ENCODE results near the gene KIF19. TPM values are rescaled to one million over a fixed set of nuclear protein-coding genes. Genes with fewer than 3 reads are reported as not detected.

KIF19 gene
- total RNA-seq, 4 donors from 2014 or later: 0.65 to 0.91 (median 0.68) TPM; not detected in 1

DNA sequence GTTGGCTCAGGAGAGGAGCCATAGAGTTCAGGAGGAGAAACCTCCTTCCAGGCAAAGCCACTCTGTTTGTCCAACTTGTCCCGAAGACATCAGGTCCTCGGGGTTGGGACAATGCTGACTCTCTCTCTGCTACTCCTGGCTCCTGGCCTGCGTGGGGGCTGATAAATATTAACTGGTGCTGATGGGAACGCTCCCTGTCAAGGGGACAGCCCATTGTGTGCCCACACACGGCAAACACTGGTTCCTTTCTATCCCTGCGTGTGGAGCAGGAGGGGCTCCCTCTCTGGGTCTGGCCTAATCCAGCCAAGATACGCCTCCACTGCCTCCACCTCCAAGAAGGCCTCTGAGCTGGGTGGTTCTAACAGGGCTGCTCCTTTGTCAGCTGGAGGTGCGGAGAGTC lies 4.4 kb downstream of the KIF19 start:
- no peak for TF ChIP-seq POLR2A (IDR thresholded peaks at IDR 0.05)
- TF ChIP-seq, protein P1, sequence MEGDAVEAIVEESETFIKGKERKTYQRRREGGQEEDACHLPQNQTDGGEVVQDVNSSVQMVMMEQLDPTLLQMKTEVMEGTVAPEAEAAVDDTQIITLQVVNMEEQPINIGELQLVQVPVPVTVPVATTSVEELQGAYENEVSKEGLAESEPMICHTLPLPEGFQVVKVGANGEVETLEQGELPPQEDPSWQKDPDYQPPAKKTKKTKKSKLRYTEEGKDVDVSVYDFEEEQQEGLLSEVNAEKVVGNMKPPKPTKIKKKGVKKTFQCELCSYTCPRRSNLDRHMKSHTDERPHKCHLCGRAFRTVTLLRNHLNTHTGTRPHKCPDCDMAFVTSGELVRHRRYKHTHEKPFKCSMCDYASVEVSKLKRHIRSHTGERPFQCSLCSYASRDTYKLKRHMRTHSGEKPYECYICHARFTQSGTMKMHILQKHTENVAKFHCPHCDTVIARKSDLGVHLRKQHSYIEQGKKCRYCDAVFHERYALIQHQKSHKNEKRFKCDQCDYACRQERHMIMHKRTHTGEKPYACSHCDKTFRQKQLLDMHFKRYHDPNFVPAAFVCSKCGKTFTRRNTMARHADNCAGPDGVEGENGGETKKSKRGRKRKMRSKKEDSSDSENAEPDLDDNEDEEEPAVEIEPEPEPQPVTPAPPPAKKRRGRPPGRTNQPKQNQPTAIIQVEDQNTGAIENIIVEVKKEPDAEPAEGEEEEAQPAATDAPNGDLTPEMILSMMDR (IDR thresholded peaks at IDR 0.05): no peak
- intact Hi-C loops (cut with DNase I; ENCODE audit: low total_unique reads): no loop called here
- 63 to 64% methylated on average over 8 of the region's 8 CpGs for WGBS, 2 donors
- DNase-seq (ENCODE audit: low spot score in 2 of 2): no peak
- no peak overlapping the region for H3K4me3 ChIP-seq (ENCODE audit: low read depth, poor library complexity, severe bottlenecking)

DNA sequence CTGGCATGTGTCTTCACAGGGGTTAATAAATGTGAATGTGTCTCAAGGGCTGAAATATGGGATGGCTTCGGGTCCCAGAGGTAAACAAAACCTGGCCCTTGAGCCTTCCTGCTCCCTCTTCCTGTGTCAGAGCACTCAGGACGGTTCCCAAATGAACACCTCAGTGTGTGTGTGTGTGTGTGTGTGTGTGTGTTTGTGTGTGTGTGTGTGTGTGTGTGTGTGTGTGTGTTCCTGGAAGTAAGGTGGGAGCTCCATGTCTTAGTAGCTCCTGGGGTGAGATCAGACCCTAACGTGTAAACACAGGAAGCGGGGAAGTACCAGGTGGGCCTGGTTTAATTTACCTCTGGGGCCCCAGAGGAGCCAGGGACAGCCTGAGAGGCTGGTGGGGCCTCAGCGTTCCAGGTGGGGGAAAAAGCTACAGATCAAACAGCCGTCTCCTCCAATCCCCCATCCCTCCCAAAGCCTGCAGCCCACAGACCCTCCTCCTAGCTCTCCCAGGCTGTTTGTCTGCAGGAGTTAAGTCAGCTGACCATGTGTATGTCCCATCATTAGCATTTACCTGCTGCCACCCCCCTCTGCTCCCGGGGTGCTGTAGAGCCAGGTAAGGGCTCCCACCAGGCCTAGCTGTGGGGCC lies 6.1 kb downstream of the KIF19 start:
- H3K4me3 ChIP-seq (ENCODE audit: low read depth, poor library complexity, severe bottlenecking): no peak overlapping the region
- DNase-seq (ENCODE audit: low spot score in 2 of 2): no peak
- TF ChIP-seq, protein P1 (IDR thresholded peaks at IDR 0.05): no peak
- no peak for TF ChIP-seq POLR2A (IDR thresholded peaks at IDR 0.05)
- 60 to 65% methylated on average over 7 of the region's 7 CpGs for WGBS, 2 donors
- intact Hi-C loops (cut with DNase I; ENCODE audit: low total_unique reads): no loop called here

DNA sequence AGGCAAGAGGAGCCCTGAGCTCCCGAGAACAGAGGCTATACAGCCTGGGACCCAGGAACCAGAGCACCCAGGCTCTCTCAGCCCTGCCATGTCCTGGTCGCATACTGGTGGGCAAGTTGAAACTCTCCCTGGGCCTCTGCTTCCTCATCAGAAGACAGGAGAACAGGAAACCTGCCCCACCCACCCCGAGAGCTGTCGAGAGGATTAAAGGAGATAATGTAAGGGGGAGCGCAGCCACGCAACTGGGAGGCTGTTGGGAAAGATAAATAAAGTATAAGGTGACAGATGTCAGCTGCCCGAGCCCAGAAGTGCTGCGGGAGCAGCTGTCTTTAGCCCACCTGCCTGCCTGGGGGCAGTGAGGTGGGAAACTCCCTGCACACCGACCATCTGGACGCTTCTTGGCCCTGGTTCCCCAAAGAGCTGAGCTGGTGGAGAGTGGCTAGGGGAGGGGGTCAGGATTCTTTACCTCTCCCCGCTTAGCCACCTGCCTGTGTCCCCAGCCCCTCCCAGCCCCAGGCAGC lies 6.8 kb downstream of the KIF19 start:
- DNase-seq (ENCODE audit: low spot score in 2 of 2): no peak
- WGBS, 2 donors: 32 to 38% methylated on average over 11 of the region's 11 CpGs
- TF ChIP-seq POLR2A (IDR thresholded peaks at IDR 0.05): no peak
- TF ChIP-seq, protein P1 (IDR thresholded peaks at IDR 0.05): no peak
- no peak overlapping the region for H3K4me3 ChIP-seq (ENCODE audit: low read depth, poor library complexity, severe bottlenecking)
- intact Hi-C loops (cut with DNase I; ENCODE audit: low total_unique reads): no loop called here

DNA sequence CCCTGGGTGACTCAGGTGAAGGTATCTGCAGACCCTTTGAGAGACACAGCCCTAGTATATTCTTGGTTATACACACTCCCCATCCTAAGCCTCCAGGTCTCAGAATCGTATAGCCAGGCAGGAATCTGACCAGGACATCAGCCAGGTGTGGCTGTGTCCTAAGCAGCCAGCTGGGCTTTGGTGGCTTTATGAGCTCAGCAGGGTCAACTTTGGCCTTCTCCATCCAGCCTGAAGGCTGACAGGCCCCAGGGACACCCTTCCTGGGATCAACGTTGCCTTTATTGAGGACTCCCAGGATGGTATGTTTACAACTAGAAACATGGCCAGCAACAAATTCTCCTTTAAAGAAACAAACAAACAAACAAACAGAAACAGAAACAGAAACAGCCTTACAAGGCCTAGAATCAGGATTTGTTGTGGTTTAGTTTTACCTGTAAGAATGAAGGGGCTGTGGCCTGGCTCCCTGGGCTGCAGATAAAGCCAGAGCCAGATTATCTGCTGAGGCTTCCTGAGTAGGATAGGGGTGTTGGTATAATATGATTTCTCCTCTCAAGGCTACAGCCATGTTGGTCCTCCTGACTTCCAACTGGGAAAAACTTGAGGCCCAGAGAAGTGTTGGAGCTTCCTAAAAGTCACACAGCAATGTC lies 8.5 kb downstream of the KIF19 start:
- intact Hi-C loops (cut with DNase I; ENCODE audit: low total_unique reads): no loop called here
- TF ChIP-seq, protein P1 (IDR thresholded peaks at IDR 0.05): no peak
- no peak for TF ChIP-seq POLR2A (IDR thresholded peaks at IDR 0.05)
- WGBS, 2 donors: 57 to 84% methylated on average over 2 of the region's 2 CpGs
- no peak overlapping the region for H3K4me3 ChIP-seq (ENCODE audit: low read depth, poor library complexity, severe bottlenecking)
- DNase-seq (ENCODE audit: low spot score in 2 of 2): no peak

DNA sequence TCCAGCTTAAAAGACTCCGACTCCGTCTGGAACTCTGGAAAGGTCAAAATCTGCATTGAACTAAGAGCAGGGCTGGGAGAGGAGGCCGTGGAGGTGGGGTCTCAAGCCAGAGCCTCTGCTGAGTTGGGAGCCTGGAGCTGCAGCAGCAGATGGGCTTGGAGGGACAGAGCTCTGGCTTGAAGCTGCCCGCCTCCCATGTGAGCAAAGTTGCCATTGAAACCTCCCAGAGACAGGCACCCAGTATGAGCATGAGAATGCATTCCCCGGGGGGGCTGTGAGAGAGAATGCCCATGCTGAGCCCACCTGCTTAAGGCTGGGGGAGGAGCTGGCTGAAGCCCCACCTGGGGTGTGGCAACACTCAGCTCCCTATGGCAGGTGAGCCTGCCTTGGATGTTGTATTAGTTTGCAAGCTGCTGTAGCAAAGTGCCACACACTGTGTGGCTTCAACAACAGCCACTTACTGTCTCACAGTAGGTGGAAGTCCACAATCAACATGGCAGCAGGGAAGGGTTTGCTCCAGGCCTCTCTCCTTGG lies 9.6 kb downstream of the KIF19 start:
- intact Hi-C loops (cut with DNase I; ENCODE audit: low total_unique reads): no loop called here
- no peak for TF ChIP-seq POLR2A (IDR thresholded peaks at IDR 0.05)
- TF ChIP-seq, protein P1 (IDR thresholded peaks at IDR 0.05): no peak
- no peak overlapping the region for H3K4me3 ChIP-seq (ENCODE audit: low read depth, poor library complexity, severe bottlenecking)
- DNase-seq (ENCODE audit: low spot score in 2 of 2): no peak
- WGBS, 2 donors: 79 to 88% methylated on average over 4 to 5 of the region's 5 CpGs
